SJSA1 (cell line): Measurements from ENCODE around the gene GRIA2. TPM values are rescaled to one million over a fixed set of nuclear protein-coding genes. Genes with fewer than 3 reads are reported as not detected.
"Not testable (repeated sequence)": the region's sequence is repeated elsewhere in the genome, so short reads cannot be mapped to it uniquely, and the experiment has no call there.

Experiments used
- DNase-seq, 2 experiments: peaks; one replicate each; pipeline ENCODE4 v3.0.0-alpha.2; 2015 to 2020; ENCODE audit warnings: low spot score in 2 of 2, low read depth in 1 of 2
- H3K27ac ChIP-seq: fragments of 250-450 bp; sonication (Bioruptor Pico); 2 replicates; pipeline ENCODE4 v1.5.1; 2020; ENCODE audit warnings: mild to moderate bottlenecking, moderate library complexity
- H3K27me3 ChIP-seq: fragments of 250-450 bp; sonication (Bioruptor Pico); replicated peaks from 2 replicates; pipeline ENCODE4 v1.5.1; 2020; ENCODE audit warnings: mild to moderate bottlenecking, moderate library complexity
- H3K36me3 ChIP-seq: fragments of 250-450 bp; sonication (Bioruptor Pico); 2 replicates; pipeline ENCODE4 v1.5.1; 2020; ENCODE audit warnings: mild to moderate bottlenecking
- H3K4me1 ChIP-seq: fragments of 250-450 bp; sonication (Bioruptor Pico); replicated peaks from 2 replicates; pipeline ENCODE4 v1.6.1; 2021; ENCODE audit warnings: mild to moderate bottlenecking
- H3K4me3 ChIP-seq: fragments of 250-450 bp; sonication (Bioruptor Pico); 2 replicates; pipeline ENCODE4 v1.5.1; 2020; ENCODE audit warnings: mild to moderate bottlenecking
- H3K9me3 ChIP-seq: fragments of 250-450 bp; sonication (Bioruptor Pico); replicated peaks from 2 replicates; pipeline ENCODE4 v1.5.1; 2020; ENCODE audit warnings: mild to moderate bottlenecking
- total RNA-seq: library from RNA; depleted of rRNA; stranded (reverse); fragments of >200 nt; shearing (Covaris generic); gene quantifications from 2 replicates; pipeline ENCODE4 v1.2.3, GENCODE V29; 2014; rRNA removed

Gene GRIA2
- not detected in 2 replicates for total RNA-seq

DNA sequence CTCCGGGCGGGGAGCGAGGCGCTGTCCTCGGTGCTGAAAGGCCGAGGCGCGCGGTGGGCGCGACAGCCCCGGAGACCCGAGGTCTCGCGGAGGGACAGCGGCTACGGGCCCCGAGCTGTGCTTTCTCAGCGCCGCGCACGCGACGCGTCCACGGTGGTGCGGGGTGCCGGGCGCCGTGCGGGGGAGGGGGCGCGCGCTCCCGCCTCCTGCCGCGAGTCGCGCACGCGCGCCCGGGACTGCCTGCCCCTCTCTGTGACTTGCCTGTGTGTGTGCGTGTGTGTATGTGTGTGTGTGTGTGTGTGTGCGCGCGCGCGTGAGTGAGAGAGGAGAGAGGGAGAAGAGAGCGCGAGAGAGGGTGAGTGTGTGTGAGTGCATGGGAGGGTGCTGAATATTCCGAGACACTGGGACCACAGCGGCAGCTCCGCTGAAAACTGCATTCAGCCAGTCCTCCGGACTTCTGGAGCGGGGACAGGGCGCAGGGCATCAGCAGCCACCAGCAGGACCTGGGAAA, at the start of gene GRIA2:
Gene GRIA2, plus strand, starts transcription at position 358 of the 511 bp plus-strand sequence. CDS start 315 bp downstream, outside the sequence.
- Histone ChIP-seq H3K27me3 (peaks cover 51% of the 10 kb centered on the region), H3K4me1 (peaks cover 6% of the 10 kb centered on the region), H3K9me3 (peaks cover 5% of the 10 kb centered on the region), H3K4me3 (peak within 1 kb of the TSS; percentile 19; the same call in 1 of the 2 replicates), H3K27ac (no peak within 1 kb of the TSS), H3K36me3 (no peaks in the 10 kb centered on the region)
- DNase-seq, result peak; percentile 28 to 53

DNA sequence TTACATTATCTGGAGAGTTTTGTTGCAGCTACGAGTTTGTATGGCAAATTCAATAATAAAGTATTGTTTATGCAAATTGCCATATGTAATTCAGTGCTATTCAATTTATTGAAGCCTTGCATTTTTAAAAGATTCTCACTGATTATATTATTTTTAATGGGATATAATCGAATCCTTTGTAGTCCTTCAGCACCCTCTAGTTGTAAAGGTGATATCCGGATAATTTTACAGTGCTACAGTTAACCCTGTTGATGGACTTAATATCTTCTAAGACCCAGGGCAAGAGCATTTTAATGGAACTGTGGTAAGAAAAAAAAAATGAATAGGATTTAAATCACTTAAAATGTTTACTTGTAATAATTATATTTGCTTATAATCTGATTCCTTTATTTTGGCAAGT, 48.5 kb upstream of the GRIA2 start:
- H3K27me3 ChIP-seq, result no peaks in the 10 kb centered on the region
- H3K9me3 ChIP-seq, result no peaks in the 10 kb centered on the region
- no peak for DNase-seq

DNA sequence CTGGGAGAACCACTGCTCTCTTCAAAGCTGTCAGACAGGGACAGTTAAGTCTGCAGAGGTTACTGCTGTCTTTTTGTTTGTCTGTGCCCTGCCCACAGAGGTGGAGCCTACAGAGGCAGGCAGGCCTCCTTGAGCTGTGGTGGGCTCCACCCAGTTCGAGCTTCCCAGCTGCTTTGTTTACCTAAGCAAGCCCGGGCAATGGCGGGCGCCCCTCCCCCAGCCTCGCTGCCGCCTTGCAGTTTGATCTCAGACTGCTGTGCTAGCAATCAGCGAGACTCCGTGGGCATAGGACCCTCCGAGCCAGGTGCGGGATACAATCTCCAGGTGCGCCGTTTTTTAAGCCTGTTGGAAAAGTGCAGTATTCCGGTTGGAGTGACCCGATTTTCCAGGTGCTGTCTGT, 40.3 kb upstream of the GRIA2 start:
- H3K4me3 ChIP-seq, H3K27ac ChIP-seq, DNase-seq, H3K27me3 ChIP-seq, H3K4me1 ChIP-seq, H3K36me3 ChIP-seq, H3K9me3 ChIP-seq: not testable (repeated sequence)

More for the DNA sequence above, 48.5 kb upstream of the GRIA2 start:
- no peak overlapping the region for H3K27ac ChIP-seq
- H3K4me3 ChIP-seq, result no peak overlapping the region
- H3K4me1 ChIP-seq, result no peaks in the 10 kb centered on the region
- H3K36me3 ChIP-seq, result no peaks in the 10 kb centered on the region

DNA sequence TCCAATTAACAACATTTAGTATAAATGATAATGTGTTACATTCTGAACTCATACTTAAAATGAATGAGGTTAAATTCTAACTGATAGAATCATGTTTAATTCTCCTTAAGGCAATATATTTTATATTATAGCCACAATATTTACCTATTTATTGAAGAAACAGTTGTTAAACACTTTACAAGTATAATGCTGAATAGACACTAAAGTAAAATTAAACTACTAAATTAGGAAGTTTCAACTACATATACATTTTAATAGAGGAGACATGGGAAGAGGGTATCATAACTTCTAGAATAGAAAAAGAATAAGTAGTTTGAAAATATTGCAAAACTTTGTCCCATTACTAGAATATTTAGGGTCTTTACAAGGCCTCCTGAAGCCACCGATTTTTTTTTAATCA, 36.2 kb upstream of the GRIA2 start:
- no peak for DNase-seq
- no peak overlapping the region for H3K4me3 ChIP-seq
- no peaks in the 10 kb centered on the region for H3K9me3 ChIP-seq
- H3K4me1 ChIP-seq, result no peaks in the 10 kb centered on the region
- no peaks in the 10 kb centered on the region for H3K27me3 ChIP-seq
- H3K27ac ChIP-seq, result no peak overlapping the region
- H3K36me3 ChIP-seq, result no peaks in the 10 kb centered on the region

DNA sequence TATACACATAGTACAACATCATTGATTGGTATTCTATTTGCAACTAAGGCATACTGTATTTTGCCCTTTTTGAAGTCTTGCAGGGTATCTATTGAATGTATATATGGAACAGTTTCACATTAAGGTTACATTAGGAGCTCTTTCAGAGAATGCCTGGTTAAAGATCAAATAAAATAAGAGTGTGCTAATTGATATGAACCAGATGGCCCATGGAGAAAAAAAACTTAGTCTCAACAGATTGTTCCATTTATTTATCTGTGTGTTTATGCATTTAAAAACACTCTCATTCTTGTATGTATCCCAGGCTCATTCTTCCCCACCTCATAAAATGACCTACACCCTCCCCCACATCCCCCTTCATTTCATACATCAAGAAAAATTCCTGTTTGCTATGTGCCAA, 35.2 kb upstream of the GRIA2 start:
- DNase-seq, result no peak
- H3K27ac ChIP-seq, result no peak overlapping the region

DNA sequence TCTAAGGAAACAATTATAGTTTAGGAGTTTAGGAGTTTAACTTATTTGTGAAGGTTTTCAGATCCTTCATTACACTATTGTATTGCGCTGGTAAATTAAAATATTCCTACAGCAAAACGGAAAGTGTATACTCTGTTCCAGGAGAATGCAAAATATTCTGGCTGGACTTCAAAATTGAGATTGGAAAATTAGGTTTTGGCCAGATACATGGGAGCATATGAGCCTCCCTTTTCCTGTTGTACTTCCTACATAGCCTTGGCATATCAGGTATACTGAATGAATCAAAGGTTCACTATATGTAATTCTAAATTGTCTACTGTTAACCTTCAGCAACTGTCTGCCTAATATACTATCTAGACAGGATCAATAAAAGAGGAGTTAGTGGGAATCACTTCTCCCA, 25.2 kb upstream of the GRIA2 start:
- H3K9me3 ChIP-seq, result no peaks in the 10 kb centered on the region
- no peaks in the 10 kb centered on the region for H3K4me1 ChIP-seq
- no peak overlapping the region for H3K27ac ChIP-seq
- H3K4me3 ChIP-seq, result no peak overlapping the region
- H3K27me3 ChIP-seq, result no peaks in the 10 kb centered on the region
- H3K36me3 ChIP-seq, result no peaks in the 10 kb centered on the region
- no peak for DNase-seq

More for the DNA sequence above, 35.2 kb upstream of the GRIA2 start:
- Histone ChIP-seq H3K4me3 (no peak overlapping the region), H3K27me3 (no peaks in the 10 kb centered on the region), H3K36me3 (no peaks in the 10 kb centered on the region), H3K4me1 (no peaks in the 10 kb centered on the region), H3K9me3 (no peaks in the 10 kb centered on the region)

DNA sequence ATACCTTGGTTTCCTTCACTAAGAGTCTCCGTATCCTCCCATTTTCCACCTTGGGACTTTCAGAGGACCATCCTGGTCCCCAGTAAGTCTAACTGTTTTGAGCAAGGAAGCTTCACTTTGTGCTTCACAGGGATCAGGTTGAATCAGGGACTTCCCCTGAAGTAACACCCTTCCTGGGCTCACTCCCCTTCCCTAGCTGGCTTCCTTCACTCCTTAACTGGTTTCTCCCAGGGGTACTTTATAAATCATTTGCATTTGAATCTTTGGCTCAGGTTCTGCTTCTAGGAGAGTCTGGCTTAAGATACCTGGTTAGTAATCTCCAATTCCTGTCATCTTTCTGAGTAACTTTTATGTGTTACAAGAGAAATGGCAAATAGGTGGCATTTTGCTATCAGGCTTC, 24.5 kb upstream of the GRIA2 start:
- H3K9me3 ChIP-seq, result no peaks in the 10 kb centered on the region
- H3K4me1 ChIP-seq, result no peaks in the 10 kb centered on the region
- H3K27me3 ChIP-seq, result no peaks in the 10 kb centered on the region
- no peak overlapping the region for H3K4me3 ChIP-seq
- H3K27ac ChIP-seq, result no peak overlapping the region
- DNase-seq, result no peak
- H3K36me3 ChIP-seq, result no peaks in the 10 kb centered on the region

DNA sequence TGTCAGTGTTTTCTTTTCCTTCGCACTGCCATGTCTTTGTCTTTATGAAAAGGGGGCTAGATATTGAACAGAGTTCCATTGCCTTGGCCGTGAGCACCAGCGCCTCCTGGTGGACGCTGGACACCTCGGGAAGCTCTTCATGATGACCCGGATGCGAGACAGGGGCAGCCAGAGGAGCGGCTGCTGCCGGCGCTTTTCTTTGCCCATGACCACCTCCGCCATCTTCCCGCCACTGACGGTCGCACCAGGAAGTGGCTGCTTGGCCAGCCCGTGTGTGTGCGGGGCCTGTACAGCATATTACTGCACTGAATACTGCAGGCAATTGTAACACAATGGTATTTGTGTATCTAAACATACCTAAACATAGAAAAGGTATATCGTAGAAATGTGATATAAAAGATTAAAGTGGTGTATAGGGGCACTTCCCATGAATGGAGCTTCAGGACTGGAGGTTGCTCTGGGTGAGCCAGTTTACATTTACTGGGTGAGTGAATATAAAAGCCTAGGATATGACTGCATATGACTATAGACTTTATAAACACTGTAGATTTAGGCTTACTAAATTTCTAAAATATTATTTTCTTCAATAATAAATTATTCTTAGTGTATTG, 15.8 kb upstream of the GRIA2 start:
- H3K27ac ChIP-seq, result no peak overlapping the region
- H3K4me1 ChIP-seq, result no peaks in the 10 kb centered on the region
- H3K9me3 ChIP-seq, result no peaks in the 10 kb centered on the region
- no peak overlapping the region for H3K4me3 ChIP-seq
- H3K27me3 ChIP-seq, result peaks cover 4% of the 10 kb centered on the region; the same call in 1 of the 2 replicates
- H3K36me3 ChIP-seq, result no peaks in the 10 kb centered on the region
- peak in 1 of 2 experiments; percentile 13 for DNase-seq

DNA sequence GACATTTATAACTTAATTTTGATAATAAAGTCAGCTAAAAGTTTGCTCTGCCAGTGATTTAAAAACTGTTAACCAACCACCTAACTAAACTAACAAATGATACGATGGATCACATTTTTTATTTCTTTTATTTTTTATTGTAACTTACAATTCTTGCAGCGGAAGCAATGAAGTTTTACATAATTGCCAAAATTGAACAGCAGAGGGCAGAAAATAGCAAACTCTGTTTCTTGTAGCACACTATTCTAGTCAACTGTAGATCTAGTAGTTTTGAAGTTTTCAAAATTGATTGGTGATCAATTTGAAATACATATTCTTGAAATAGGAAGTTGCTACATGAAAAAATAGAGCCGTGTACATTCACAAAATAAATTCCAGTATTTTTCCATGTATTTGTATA, 2.8 kb upstream of the GRIA2 start:
- Histone ChIP-seq H3K4me3 (no peak overlapping the region), H3K9me3 (peaks cover 5% of the 10 kb centered on the region), H3K27me3 (peaks cover 31% of the 10 kb centered on the region), H3K36me3 (no peaks in the 10 kb centered on the region), H3K27ac (no peak overlapping the region), H3K4me1 (peaks cover 6% of the 10 kb centered on the region)
- DNase-seq, result no peak

DNA sequence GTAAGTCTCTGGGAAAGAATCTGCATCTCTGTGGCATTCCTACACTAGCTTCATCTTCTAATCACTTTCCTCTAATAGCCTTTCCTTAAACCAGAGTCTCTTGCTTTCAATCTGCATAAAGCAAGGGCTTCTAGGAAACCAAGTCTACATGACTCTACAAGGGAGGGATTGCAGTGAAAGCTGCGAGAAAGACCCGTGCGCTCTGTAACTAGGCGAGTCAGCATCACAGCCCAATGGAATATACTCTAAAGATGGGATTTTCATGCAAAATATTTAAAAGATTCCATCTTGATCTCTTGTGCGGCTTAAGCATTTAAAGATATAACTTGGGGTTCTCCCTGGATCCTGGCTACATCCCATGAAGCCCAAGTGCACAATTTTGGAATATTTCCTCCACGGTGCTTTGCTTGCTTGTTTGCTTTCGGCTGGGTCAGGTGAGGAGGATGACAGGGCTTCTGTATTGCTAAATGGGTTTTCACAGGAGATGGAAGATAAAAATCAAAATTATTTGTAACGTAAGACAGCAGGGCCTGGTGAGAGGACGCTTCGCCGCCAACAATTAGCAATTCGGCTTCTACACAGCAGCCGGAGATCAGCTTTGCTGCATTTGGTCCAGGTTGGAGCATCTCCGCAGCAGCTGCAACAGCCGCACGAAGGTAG, 687 bp upstream of the GRIA2 start:
- H3K4me1 ChIP-seq, result peaks cover 6% of the 10 kb centered on the region
- H3K27ac ChIP-seq, result no peak overlapping the region
- peak overlapping the region; percentile 19; the same call in 1 of the 2 replicates for H3K4me3 ChIP-seq
- DNase-seq, result peak in 1 of 2 experiments; percentile 10
- peaks cover 5% of the 10 kb centered on the region for H3K9me3 ChIP-seq
- no peaks in the 10 kb centered on the region for H3K36me3 ChIP-seq
- H3K27me3 ChIP-seq, result peaks cover 51% of the 10 kb centered on the region

DNA sequence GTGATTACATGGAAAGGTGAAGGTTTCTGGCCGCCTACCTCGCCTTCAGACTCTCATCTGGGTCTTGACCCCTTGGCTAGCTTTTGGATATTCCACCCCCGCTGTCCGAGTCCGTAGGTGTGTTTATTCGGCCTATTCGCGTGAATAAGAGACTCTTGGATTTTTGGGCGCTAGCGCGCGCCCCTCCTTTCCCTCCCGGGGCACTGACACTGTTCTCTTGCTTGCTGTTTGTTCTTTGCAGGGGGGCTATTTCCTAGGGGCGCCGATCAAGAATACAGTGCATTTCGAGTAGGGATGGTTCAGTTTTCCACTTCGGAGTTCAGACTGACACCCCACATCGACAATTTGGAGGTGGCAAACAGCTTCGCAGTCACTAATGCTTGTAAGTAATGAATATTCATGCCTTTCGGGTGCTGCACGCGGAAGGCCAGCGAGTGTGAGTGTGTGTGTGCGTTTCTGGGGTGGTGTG, 932 bp downstream of the GRIA2 start:
- Histone ChIP-seq H3K4me3 (no peak overlapping the region), H3K27ac (no peak overlapping the region), H3K36me3 (no peaks in the 10 kb centered on the region), H3K4me1 (peaks cover 6% of the 10 kb centered on the region), H3K9me3 (peaks cover 5% of the 10 kb centered on the region), H3K27me3 (peaks cover 51% of the 10 kb centered on the region)
- DNase-seq, result no peak

DNA sequence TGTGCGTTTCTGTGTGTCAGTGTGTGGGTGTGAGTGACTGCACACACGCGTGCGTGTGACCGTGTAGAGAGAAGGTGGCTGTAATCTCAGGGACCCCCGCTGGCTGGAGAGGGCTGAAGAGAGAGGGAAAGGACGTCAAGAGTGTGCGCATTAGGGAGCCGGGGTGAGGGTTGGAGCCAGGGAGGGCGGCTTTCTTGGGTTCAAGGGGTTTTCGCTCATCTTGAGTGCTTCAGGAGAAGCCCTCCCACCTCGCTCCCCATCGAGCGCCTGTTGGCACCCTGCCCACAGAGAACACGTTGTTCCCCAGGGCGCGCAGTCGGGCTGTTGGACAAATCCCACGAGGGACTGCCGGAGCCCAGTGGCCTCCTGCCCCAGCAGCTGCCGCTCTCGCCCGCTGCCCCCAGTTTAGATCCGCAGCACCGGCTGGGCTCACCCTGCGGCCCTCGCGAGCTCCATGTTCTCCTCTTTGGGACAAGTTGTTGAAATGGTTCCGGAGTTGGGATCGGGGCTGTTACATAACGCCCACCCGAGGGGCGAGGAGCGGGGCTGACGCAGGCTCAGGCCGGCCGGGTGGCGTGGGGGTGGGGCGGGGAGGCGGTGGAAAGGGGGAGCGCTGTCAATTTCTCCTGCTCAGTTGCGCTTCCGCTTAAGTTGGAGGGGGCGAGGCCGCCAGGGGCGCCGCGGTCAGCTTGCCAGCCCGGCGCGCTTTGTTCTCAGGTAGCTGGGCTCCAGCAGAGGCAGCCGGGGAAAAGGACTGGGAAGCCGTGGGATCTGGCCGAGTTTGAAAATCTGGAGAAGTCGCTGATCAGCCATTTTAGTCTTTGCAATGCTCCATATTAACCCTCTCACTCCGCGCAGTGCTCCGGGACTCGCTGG, 1.6 kb downstream of the GRIA2 start:
- peaks cover 6% of the 10 kb centered on the region for H3K4me1 ChIP-seq
- peaks cover 5% of the 10 kb centered on the region for H3K9me3 ChIP-seq
- no peak for DNase-seq
- peaks cover 51% of the 10 kb centered on the region for H3K27me3 ChIP-seq
- no peak overlapping the region for H3K4me3 ChIP-seq
- H3K27ac ChIP-seq, result no peak overlapping the region
- no peaks in the 10 kb centered on the region for H3K36me3 ChIP-seq

DNA sequence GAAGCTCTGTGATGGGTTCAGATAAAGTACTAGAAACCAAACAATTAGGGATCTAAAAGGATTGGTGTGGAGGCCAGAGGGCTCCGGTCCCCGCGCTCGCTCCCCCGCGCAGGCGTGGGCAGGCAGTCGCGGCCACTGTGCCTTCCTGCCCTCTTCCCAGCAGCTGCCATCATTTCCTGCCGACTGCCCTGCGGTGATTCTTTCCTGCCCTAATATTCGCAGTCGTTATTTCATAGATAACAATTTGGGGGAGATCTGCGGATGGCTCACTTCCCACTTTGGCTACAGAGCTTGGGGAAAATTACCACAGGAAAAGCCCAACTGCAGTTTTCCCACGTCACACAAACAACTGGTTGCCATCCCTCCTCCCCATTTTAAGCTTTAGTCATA, 2.2 kb downstream of the GRIA2 start:
- Histone ChIP-seq H3K27ac (no peak overlapping the region), H3K36me3 (no peaks in the 10 kb centered on the region), H3K4me3 (no peak overlapping the region), H3K4me1 (peaks cover 6% of the 10 kb centered on the region), H3K27me3 (peaks cover 51% of the 10 kb centered on the region), H3K9me3 (peaks cover 5% of the 10 kb centered on the region)
- DNase-seq, result no peak
